KG1 (cell line): ENCODE data around the gene ZC3H7A.

ENCODE experiments used
- DNase-seq: peaks from one replicate; lab custom pipeline; 2025; lab: John Stamatoyannopoulos, UW

The ZC3H7A gene

GRCh38 chr16:11768849-11769248 lies 28.2 kb downstream of the ZC3H7A start:
- no peak for DNase-seq

- no peak for DNase-seq
These were observed 34.6 kb downstream of the ZC3H7A start for GRCh38 chr16:11762431-11762830.

GRCh38 chr16:11759997-11760396 lies 37.1 kb downstream of the ZC3H7A start:
- DNase-seq: no peak

GRCh38 chr16:11759163-11759834 lies 37.8 kb downstream of the ZC3H7A start:
- no peak for DNase-seq

- no peak for DNase-seq
These were observed 39.1 kb downstream of the ZC3H7A start for GRCh38 chr16:11757671-11758545.

GRCh38 chr16:11756248-11756647 lies 40.8 kb downstream of the ZC3H7A start:
- no peak for DNase-seq

GRCh38 chr16:11755022-11755760 lies 41.9 kb downstream of the ZC3H7A start:
- no peak for DNase-seq

- no peak for DNase-seq
These were observed 44.2 kb downstream of the ZC3H7A start for GRCh38 chr16:11752856-11753255.

GRCh38 chr16:11750056-11750455 lies 47.0 kb downstream of the ZC3H7A start:
- no peak for DNase-seq

GRCh38 chr16:11748404-11749254 lies 48.4 kb downstream of the ZC3H7A start:
- no peak for DNase-seq

GRCh38 chr16:11747949-11748403 lies 49.1 kb downstream of the ZC3H7A start:
- no peak for DNase-seq

GRCh38 chr16:11744075-11744470 lies 53.0 kb downstream of the ZC3H7A start:
- DNase-seq: no peak

GRCh38 chr16:11743308-11744074 lies 53.6 kb downstream of the ZC3H7A start:
- no peak for DNase-seq

GRCh38 chr16:11742536-11743307 lies 54.3 kb downstream of the ZC3H7A start, which contains the start of gene TXNDC11:
Gene TXNDC11, minus strand, starts transcription at chr16:11742857. Its CDS starts 127 bp downstream, at chr16:11742730.
- DNase-seq: peak; percentile 94

GRCh38 chr16:11742093-11742535 lies 54.9 kb downstream of the ZC3H7A start:
- peak; percentile 64 for DNase-seq

GRCh38 chr16:11740567-11740966 lies 56.5 kb downstream of the ZC3H7A start:
- DNase-seq: no peak

- DNase-seq: no peak
These were observed 58.1 kb downstream of the ZC3H7A start for GRCh38 chr16:11738742-11739544.

- no peak for DNase-seq
These were observed 59.3 kb downstream of the ZC3H7A start for GRCh38 chr16:11737713-11738112.

GRCh38 chr16:11736903-11737302 lies 60.2 kb downstream of the ZC3H7A start:
- no peak for DNase-seq
